ENCODE results near the gene TSR3. TPM values are rescaled to one million over a fixed set of nuclear protein-coding genes. Genes with fewer than 3 reads are reported as not detected.

Gene TSR3
- total RNA-seq, 1 experiment from 2014 or later, result 52.7 TPM

GRCh38 chr16:1397779-1398178 lies 46.1 kb upstream of the TSR3 start:
- TF ChIP-seq CEBPB (IDR thresholded peaks at IDR 0.05; ENCODE audit: low read depth) (no peak), EGR1 (IDR thresholded peaks at IDR 0.05; ENCODE audit: low read depth) (no peak), RAD21 (IDR thresholded peaks at IDR 0.05; ENCODE audit: low read depth) (no peak), POLR2AphosphoS5 (IDR thresholded peaks at IDR 0.05; ENCODE audit: low read depth, low read length) (no peak), ELF1 (IDR thresholded peaks at IDR 0.05; ENCODE audit: borderline replicate concordance, low read depth) (no peak), CTCF (IDR thresholded peaks at IDR 0.05 in 2 of 3, conservative IDR thresholded peaks at IDR 0.05 in 1 of 3; ENCODE audit: borderline replicate concordance in 1 of 3, insufficient read depth in 1 of 3, low read depth in 2 of 3, low read length in 2 of 3) (no peak), YY1 (IDR thresholded peaks at IDR 0.05; ENCODE audit: extremely low read depth, insufficient replicate concordance, low read depth, low read length) (no peak), FOSL1 (IDR thresholded peaks at IDR 0.05; ENCODE audit: low read depth) (no peak), CBX3 (IDR thresholded peaks at IDR 0.05; ENCODE audit: low read depth) (no peak), SIN3A (IDR thresholded peaks at IDR 0.05; ENCODE audit: low read depth) (no peak), ZFX (IDR thresholded peaks at IDR 0.05) (no peak), EZH2 (IDR thresholded peaks at IDR 0.05) (no peak), ATF3 (IDR thresholded peaks at IDR 0.05) (no peak), JUND (IDR thresholded peaks at IDR 0.05) (no peak)
- no peak overlapping the region for H3K4me3 ChIP-seq (replicated peaks in 1 of 2; ENCODE audit: low read depth in 1 of 2, low read length in 2 of 2)

More at GRCh38 chr16:1397779-1398178, 46.1 kb upstream of the TSR3 start:
- Histone ChIP-seq H3K9me3 (ENCODE audit: control insufficient read depth in 1 of 2, insufficient read depth in 1 of 2, low read depth in 1 of 2, low read length in 2 of 2) (no peaks in the 10 kb centered on the region), H3K36me3 (ENCODE audit: control insufficient read depth in 1 of 2, insufficient read depth in 2 of 2, low read length in 2 of 2) (no peaks in the 10 kb centered on the region; a peak in 1 of 4 replicates), H3K79me2 (ENCODE audit: insufficient read depth, low read length) (no peaks in the 10 kb centered on the region), H3K4me2 (ENCODE audit: low read length) (no peak overlapping the region), H3K9me2 (ENCODE audit: insufficient read depth) (no peaks in the 10 kb centered on the region), H2AFZ (ENCODE audit: low read depth, low read length, poor library complexity, severe bottlenecking) (no peak overlapping the region), H3K27ac (ENCODE audit: low read depth, low read length) (no peak overlapping the region), H3K4me1 (ENCODE audit: control insufficient read depth in 1 of 2, insufficient read depth in 2 of 2, low read length in 2 of 2) (no peaks in the 10 kb centered on the region), H3K27me3 (ENCODE audit: insufficient read depth, low read length) (no peaks in the 10 kb centered on the region), H4K20me1 (ENCODE audit: insufficient read depth) (no peaks in the 10 kb centered on the region), H3K9ac (ENCODE audit: low read length) (no peak overlapping the region)
- BruUV-seq (replicated peaks), result no TSS peak
- ChIA-PET POLR2A (no interaction called here), RAD21 (ENCODE audit: low non-redundant PET in 1 of 2, low total read pairs in 2 of 2, uncharacterized antibody in 2 of 2, unreplicated experiment in 2 of 2) (no interaction called here), CTCF (no interaction called here)
- DNase-seq (ENCODE audit: low read depth, low spot score) (no peak), ATAC-seq (no peak)
- intact Hi-C loops (cut with micrococcal nuclease), result no loop called here
